Coronary artery (tissue), 2 donors: ENCODE measurements around the gene KITLG.

Source experiments
- DNase-seq: peaks from one replicate; pipeline ENCODE4 v3.0.0-alpha.2; 2017; ENCODE audit warnings: low spot score
- H3K27ac ChIP-seq, 2 donors: fragments of 200-600 bp; sonication (generic); one replicate each; pipeline ENCODE4 v1.5.1; 2016 to 2019
- H3K4me3 ChIP-seq: fragments of 200-600 bp; sonication (generic); 2 replicates; pipeline ENCODE4 v1.5.1; 2016; ENCODE audit warnings: mild to moderate bottlenecking, moderate library complexity
- CTCF ChIP-seq: fragments of 200-600 bp; sonication (generic); IDR thresholded peaks from one replicate; pipeline ENCODE4 v1.5.1; 2019; ENCODE audit warnings: antibody characterized with exemption

KITLG gene

GRCh38 chr12:88617352-88617751 is 37.1 kb upstream of the KITLG start:
- no peak overlapping the region for H3K27ac ChIP-seq
- no peak for TF ChIP-seq CTCF
- no peak overlapping the region for H3K4me3 ChIP-seq
- no peak for DNase-seq

- TF ChIP-seq CTCF, result no peak
- no peak for DNase-seq
- Histone ChIP-seq H3K27ac (no peak overlapping the region), H3K4me3 (no peak overlapping the region)
Measured at GRCh38 chr12:88615490-88615889, 35.2 kb upstream of the KITLG start.

GRCh38 chr12:88604646-88605045 is 24.4 kb upstream of the KITLG start:
- no peak for DNase-seq
- Histone ChIP-seq H3K27ac (no peak overlapping the region), H3K4me3 (no peak overlapping the region)
- TF ChIP-seq CTCF, result no peak

- no peak for TF ChIP-seq CTCF
- H3K4me3 ChIP-seq, result no peak overlapping the region
- DNase-seq, result no peak
- H3K27ac ChIP-seq, result no peak overlapping the region
Measured at GRCh38 chr12:88600272-88600671, 20.0 kb upstream of the KITLG start.

GRCh38 chr12:88597365-88597764 is 17.1 kb upstream of the KITLG start:
- no peak overlapping the region for H3K4me3 ChIP-seq

GRCh38 chr12:88595697-88596096 is 15.4 kb upstream of the KITLG start:
- no peak for TF ChIP-seq CTCF
- Histone ChIP-seq H3K27ac (no peak overlapping the region), H3K4me3 (no peak overlapping the region)
- DNase-seq, result no peak

More at GRCh38 chr12:88597365-88597764, 17.1 kb upstream of the KITLG start:
- no peak overlapping the region for H3K27ac ChIP-seq
- DNase-seq, result no peak
- TF ChIP-seq CTCF, result no peak

GRCh38 chr12:88594780-88595179 is 14.5 kb upstream of the KITLG start:
- TF ChIP-seq CTCF, result no peak
- Histone ChIP-seq H3K4me3 (no peak overlapping the region), H3K27ac (no peak overlapping the region)
- DNase-seq, result no peak
